ENCODE data around the gene FURIN. TPM values are rescaled to one million over a fixed set of nuclear protein-coding genes. Genes with fewer than 3 reads are reported as not detected.

Gene FURIN
- total RNA-seq, 1 experiment from 2014 or later: 35.1 TPM

- Histone ChIP-seq H2BK20ac (ENCODE audit: low read depth, low read length, poor library complexity, severe bottlenecking) (no peak overlapping the region), H2BK12ac (ENCODE audit: insufficient read length, low read depth, low read length) (no peak overlapping the region), H3K18ac (ENCODE audit: insufficient read length, low read depth, low read length) (no peak overlapping the region), H2AK5ac (ENCODE audit: insufficient read length, low read length) (no peak overlapping the region), H2BK120ac (ENCODE audit: low read depth, low read length, poor library complexity, severe bottlenecking) (no peak overlapping the region), H3K9me3 (ENCODE audit: control insufficient read depth, low read depth, low read length) (no peaks in the 10 kb centered on the region), H4K5ac (ENCODE audit: insufficient read length, low read depth, low read length) (no peak overlapping the region), H3K27me3 (ENCODE audit: insufficient read depth, low read length) (no peaks in the 10 kb centered on the region), H4K20me1 (ENCODE audit: control insufficient read depth, insufficient read depth, insufficient read length) (no peaks in the 10 kb centered on the region), H3K79me1 (ENCODE audit: insufficient read depth, low read depth, low read length, poor library complexity, severe bottlenecking) (no peaks in the 10 kb centered on the region), H3K23ac (ENCODE audit: insufficient read length, low read depth, low read length) (no peak overlapping the region), H3K14ac (ENCODE audit: insufficient read depth, low read length) (no peak overlapping the region), H3K4me2 (ENCODE audit: insufficient read depth, insufficient read length, low read length) (no peak overlapping the region), H4K8ac (replicated peaks; ENCODE audit: insufficient read length, low read depth, low read length) (no peak overlapping the region), H3K79me2 (ENCODE audit: insufficient read depth, low read length) (no peaks in the 10 kb centered on the region), H3K23me2 (ENCODE audit: insufficient read length, low read depth, low read length, poor library complexity, severe bottlenecking) (peaks cover 4% of the 10 kb centered on the region), H4K91ac (ENCODE audit: insufficient read length, low read depth, low read length) (no peak overlapping the region), H3K4me1 (ENCODE audit: insufficient read depth, low read length) (no peaks in the 10 kb centered on the region), H2BK5ac (ENCODE audit: insufficient read length, low read length) (no peak overlapping the region), H2AFZ (ENCODE audit: low read length) (no peak overlapping the region), H2BK15ac (ENCODE audit: low read depth, low read length) (no peak overlapping the region), H3K9ac (ENCODE audit: extremely low read depth, insufficient read length, low read length) (no peak overlapping the region), H3K56ac (ENCODE audit: insufficient read length, low read depth, low read length) (no peak overlapping the region), H3K27ac (ENCODE audit: insufficient read length, low read depth, low read length) (no peak overlapping the region), H3T11ph (ENCODE audit: low read length) (no peak overlapping the region), H3K4ac (ENCODE audit: low read depth, low read length) (no peak overlapping the region)
- no peak for TF ChIP-seq CTCF (conservative IDR thresholded peaks at IDR 0.05)
- H3K36me3 Mint-ChIP-seq (ENCODE audit: insufficient read depth in 1 of 3, low read depth in 3 of 3): no peaks in the 10 kb centered on the region
- H3K4me3 Mint-ChIP-seq: no peak overlapping the region
- 100% methylated on average over 2 of the region's 21 CpGs for WGBS (ENCODE audit: extremely low coverage, insufficient read length, low lambda C conversion rate)
- DNase-seq: no peak
- H3K9me3 Mint-ChIP-seq: no peaks in the 10 kb centered on the region; a peak in 2 of 5 replicates
- H3K27ac Mint-ChIP-seq: no peak overlapping the region
- peaks cover 13 to 19% of the 10 kb centered on the region in 2 experiments for H3K4me1 Mint-ChIP-seq
- peaks cover 11% of the 10 kb centered on the region for H3K27me3 Mint-ChIP-seq (ENCODE audit: low read depth)
Observed at GRCh38 chr15:90929246-90930019, 61.0 kb downstream of the FURIN start.
